Astrocyte (in vitro differentiated cells and primary cell): ENCODE data around the gene DNAJC15.

Experiments
- EZH2 ChIP-seq: IDR thresholded peaks from 2 replicates; pipeline ENCODE4 v1.6.1; 2012; ENCODE audit warnings: mild to moderate bottlenecking, low read length, inconsistent platforms; ENCODE audit not compliant: insufficient read depth
- TF ChIP-seq, protein P1 (sequence below): IDR thresholded peaks from 2 replicates; pipeline ENCODE4 v1.5.1; 2011; ENCODE audit warnings: low read depth, mild to moderate bottlenecking, inconsistent platforms, low read length, moderate library complexity; ENCODE audit not compliant: insufficient read depth

DNA sequence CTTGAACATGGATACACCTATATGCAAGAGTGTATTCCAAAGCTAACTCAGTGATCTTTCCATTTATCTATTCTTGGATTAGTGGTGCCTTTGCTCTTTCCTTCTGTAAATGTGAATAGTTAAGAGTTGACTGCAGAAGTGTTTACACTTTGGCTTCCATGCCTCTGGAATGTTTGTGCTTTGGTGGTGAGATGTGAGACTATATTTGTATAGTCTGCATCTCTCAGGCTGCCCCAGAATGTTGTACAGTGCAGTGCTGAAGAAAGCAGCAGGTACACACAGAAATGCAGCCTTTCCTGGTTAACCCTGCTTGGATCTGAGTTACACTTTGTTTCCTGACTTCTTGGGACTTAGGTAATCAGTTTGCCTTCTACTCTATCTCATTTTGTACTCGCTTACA is 90.2 kb downstream of the DNAJC15 start:
- no peak for TF ChIP-seq EZH2
- TF ChIP-seq, protein P1, sequence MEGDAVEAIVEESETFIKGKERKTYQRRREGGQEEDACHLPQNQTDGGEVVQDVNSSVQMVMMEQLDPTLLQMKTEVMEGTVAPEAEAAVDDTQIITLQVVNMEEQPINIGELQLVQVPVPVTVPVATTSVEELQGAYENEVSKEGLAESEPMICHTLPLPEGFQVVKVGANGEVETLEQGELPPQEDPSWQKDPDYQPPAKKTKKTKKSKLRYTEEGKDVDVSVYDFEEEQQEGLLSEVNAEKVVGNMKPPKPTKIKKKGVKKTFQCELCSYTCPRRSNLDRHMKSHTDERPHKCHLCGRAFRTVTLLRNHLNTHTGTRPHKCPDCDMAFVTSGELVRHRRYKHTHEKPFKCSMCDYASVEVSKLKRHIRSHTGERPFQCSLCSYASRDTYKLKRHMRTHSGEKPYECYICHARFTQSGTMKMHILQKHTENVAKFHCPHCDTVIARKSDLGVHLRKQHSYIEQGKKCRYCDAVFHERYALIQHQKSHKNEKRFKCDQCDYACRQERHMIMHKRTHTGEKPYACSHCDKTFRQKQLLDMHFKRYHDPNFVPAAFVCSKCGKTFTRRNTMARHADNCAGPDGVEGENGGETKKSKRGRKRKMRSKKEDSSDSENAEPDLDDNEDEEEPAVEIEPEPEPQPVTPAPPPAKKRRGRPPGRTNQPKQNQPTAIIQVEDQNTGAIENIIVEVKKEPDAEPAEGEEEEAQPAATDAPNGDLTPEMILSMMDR = no peak
